Dermis microvascular lymphatic vessel endothelial cell (primary cell): ENCODE measurements around the gene FCGBP. TPM values are rescaled to one million over a fixed set of nuclear protein-coding genes. Genes with fewer than 3 reads are reported as not detected.
"Not testable (repeated sequence)": the region's sequence is repeated elsewhere in the genome, so short reads cannot be mapped to it uniquely, and the experiment has no call there.

Experiments
- DNase-seq, 2 donors: peaks; one replicate each; pipeline versions ENCODE4 v3.0.0 to v3.0.0-alpha.2; 2010; ENCODE audit warnings: low read depth in 2 of 2
- total RNA-seq: library from RNA; depleted of rRNA; stranded (reverse); fragments of >200 nt; gene quantifications from 2 replicates; pipeline ENCODE4 v1.2.1, GENCODE V29; 2014

The FCGBP gene
- total RNA-seq, 1 donor from 2014 or later: under 0.01 TPM

- no peak for DNase-seq
These were observed 16.8 kb downstream of the FCGBP start for GRCh38 chr19:39917561-39918182.

- DNase-seq: no peak
These were observed 17.5 kb downstream of the FCGBP start for GRCh38 chr19:39916851-39917396.

- DNase-seq: no peak
These were observed 18.2 kb downstream of the FCGBP start for GRCh38 chr19:39916236-39916635.

GRCh38 chr19:39915848-39916215 is 18.6 kb downstream of the FCGBP start:
- DNase-seq: no peak

GRCh38 chr19:39915101-39915847 is 19.2 kb downstream of the FCGBP start:
- DNase-seq: no peak

- DNase-seq: no peak
These were observed 20.6 kb downstream of the FCGBP start for GRCh38 chr19:39913682-39914333.

GRCh38 chr19:39908803-39909202 is 25.6 kb downstream of the FCGBP start:
- no peak for DNase-seq

- no peak for DNase-seq
These were observed 27.4 kb downstream of the FCGBP start for GRCh38 chr19:39906820-39907611.

GRCh38 chr19:39906283-39906682 is 28.2 kb downstream of the FCGBP start:
- DNase-seq: no peak

GRCh38 chr19:39903486-39904091 is 30.8 kb downstream of the FCGBP start:
- DNase-seq: not testable (repeated sequence)

- not testable (repeated sequence) for DNase-seq
These were observed 32.1 kb downstream of the FCGBP start for GRCh38 chr19:39902326-39902725.

- DNase-seq: not testable (repeated sequence)
These were observed 32.8 kb downstream of the FCGBP start for GRCh38 chr19:39901681-39902080.

GRCh38 chr19:39898858-39899257 is 35.6 kb downstream of the FCGBP start:
- not testable (repeated sequence) for DNase-seq

- DNase-seq: peak in 1 of 2 donors; percentile 23
These were observed 36.8 kb downstream of the FCGBP start for GRCh38 chr19:39897511-39898245.

- DNase-seq: not testable (repeated sequence)
These were observed 39.3 kb downstream of the FCGBP start for GRCh38 chr19:39895096-39895495.

- DNase-seq: not testable (repeated sequence)
These were observed 40.2 kb downstream of the FCGBP start for GRCh38 chr19:39894236-39894606.

GRCh38 chr19:39893366-39894235 is 40.8 kb downstream of the FCGBP start:
- DNase-seq: not testable (repeated sequence)

- DNase-seq: not testable (repeated sequence)
These were observed 41.9 kb downstream of the FCGBP start for GRCh38 chr19:39892506-39892902.
